Adipocyte (in vitro differentiated cells): Measurements from ENCODE around the gene CAMK2B.

Experiments
- DNase-seq: peaks from one replicate; pipeline ENCODE4 v3.0.0-alpha.2; 2015; ENCODE audit warnings: low read depth
- H3K27me3 ChIP-seq: replicated peaks from 2 replicates; pipeline ENCODE4 v1.7.0; 2013; ENCODE audit warnings: mild to moderate bottlenecking, low read length, moderate library complexity; ENCODE audit not compliant: control insufficient read depth, insufficient read depth
- H3K36me3 ChIP-seq: 2 replicates; pipeline ENCODE4 v1.7.0; 2013; ENCODE audit warnings: low read length, mild to moderate bottlenecking, moderate library complexity; ENCODE audit not compliant: control insufficient read depth, insufficient read depth, severe bottlenecking
- H3K4me1 ChIP-seq: 2 replicates; pipeline ENCODE4 v1.7.0; 2013; ENCODE audit warnings: mild to moderate bottlenecking, low read length, moderate library complexity; ENCODE audit not compliant: control insufficient read depth, insufficient read depth
- H3K4me3 ChIP-seq: 2 replicates; pipeline ENCODE4 v1.7.0; 2013; ENCODE audit warnings: mild to moderate bottlenecking, low read length, moderate library complexity
- H3K9ac ChIP-seq: 2 replicates; pipeline ENCODE4 v1.7.0; 2013; ENCODE audit warnings: mild to moderate bottlenecking, low read length, moderate library complexity
- H3K9me3 ChIP-seq: 2 replicates; pipeline ENCODE4 v1.7.0; 2013; ENCODE audit warnings: mild to moderate bottlenecking, low read length, moderate library complexity; ENCODE audit not compliant: control insufficient read depth

Gene CAMK2B

GRCh38 chr7:44222074-44222473 is 103.3 kb downstream of the CAMK2B start:
- no peak for DNase-seq
- Histone ChIP-seq H3K27me3 (peaks cover 23% of the 10 kb centered on the region), H3K4me3 (no peak overlapping the region)

GRCh38 chr7:44221231-44221791 is 104.1 kb downstream of the CAMK2B start:
- no peaks in the 10 kb centered on the region for H3K36me3 ChIP-seq
- no peak overlapping the region for H3K9ac ChIP-seq
- no peak overlapping the region for H3K4me3 ChIP-seq
- peaks cover 6% of the 10 kb centered on the region for H3K9me3 ChIP-seq
- H3K27me3 ChIP-seq: peaks cover 23% of the 10 kb centered on the region
- H3K4me1 ChIP-seq: no peaks in the 10 kb centered on the region
- DNase-seq: no peak

More at GRCh38 chr7:44222074-44222473, 103.3 kb downstream of the CAMK2B start:
- Histone ChIP-seq H3K9ac (no peak overlapping the region), H3K36me3 (no peaks in the 10 kb centered on the region), H3K4me1 (no peaks in the 10 kb centered on the region), H3K9me3 (peaks cover 6% of the 10 kb centered on the region)

- H3K9ac ChIP-seq: no peak overlapping the region
- H3K9me3 ChIP-seq: peaks cover 6% of the 10 kb centered on the region
- H3K4me3 ChIP-seq: no peak overlapping the region
- no peaks in the 10 kb centered on the region for H3K4me1 ChIP-seq
- H3K27me3 ChIP-seq: peaks cover 15% of the 10 kb centered on the region
- no peak for DNase-seq
- H3K36me3 ChIP-seq: no peaks in the 10 kb centered on the region
Observed at GRCh38 chr7:44220358-44221112, 104.9 kb downstream of the CAMK2B start.

DNA sequence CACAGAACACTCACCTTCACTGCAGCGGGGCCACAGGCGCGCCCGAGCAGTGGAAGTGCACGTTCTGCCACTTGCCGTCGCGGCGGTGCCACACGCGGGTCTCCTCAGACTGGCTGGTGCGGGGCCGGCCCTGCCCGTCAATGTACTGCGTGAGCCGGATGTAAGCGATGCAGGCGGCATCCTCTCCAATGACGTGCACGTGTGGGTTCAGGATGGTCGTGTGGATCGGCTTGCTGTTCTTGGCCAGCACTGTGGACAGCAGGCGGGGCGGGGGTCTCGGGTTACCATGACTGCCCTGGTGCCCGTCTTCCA is 105.4 kb downstream of the CAMK2B start:
- DNase-seq: no peak
- Histone ChIP-seq H3K9ac (no peak overlapping the region), H3K27me3 (peaks cover 10% of the 10 kb centered on the region), H3K4me1 (no peaks in the 10 kb centered on the region), H3K4me3 (no peak overlapping the region), H3K9me3 (peaks cover 6% of the 10 kb centered on the region), H3K36me3 (no peaks in the 10 kb centered on the region)

- Histone ChIP-seq H3K4me3 (no peak overlapping the region), H3K9ac (no peak overlapping the region), H3K9me3 (peaks cover 6% of the 10 kb centered on the region), H3K27me3 (peaks cover 9% of the 10 kb centered on the region), H3K36me3 (no peaks in the 10 kb centered on the region), H3K4me1 (no peaks in the 10 kb centered on the region)
- DNase-seq: no peak
Observed at GRCh38 chr7:44219371-44220045, 105.9 kb downstream of the CAMK2B start.

DNA sequence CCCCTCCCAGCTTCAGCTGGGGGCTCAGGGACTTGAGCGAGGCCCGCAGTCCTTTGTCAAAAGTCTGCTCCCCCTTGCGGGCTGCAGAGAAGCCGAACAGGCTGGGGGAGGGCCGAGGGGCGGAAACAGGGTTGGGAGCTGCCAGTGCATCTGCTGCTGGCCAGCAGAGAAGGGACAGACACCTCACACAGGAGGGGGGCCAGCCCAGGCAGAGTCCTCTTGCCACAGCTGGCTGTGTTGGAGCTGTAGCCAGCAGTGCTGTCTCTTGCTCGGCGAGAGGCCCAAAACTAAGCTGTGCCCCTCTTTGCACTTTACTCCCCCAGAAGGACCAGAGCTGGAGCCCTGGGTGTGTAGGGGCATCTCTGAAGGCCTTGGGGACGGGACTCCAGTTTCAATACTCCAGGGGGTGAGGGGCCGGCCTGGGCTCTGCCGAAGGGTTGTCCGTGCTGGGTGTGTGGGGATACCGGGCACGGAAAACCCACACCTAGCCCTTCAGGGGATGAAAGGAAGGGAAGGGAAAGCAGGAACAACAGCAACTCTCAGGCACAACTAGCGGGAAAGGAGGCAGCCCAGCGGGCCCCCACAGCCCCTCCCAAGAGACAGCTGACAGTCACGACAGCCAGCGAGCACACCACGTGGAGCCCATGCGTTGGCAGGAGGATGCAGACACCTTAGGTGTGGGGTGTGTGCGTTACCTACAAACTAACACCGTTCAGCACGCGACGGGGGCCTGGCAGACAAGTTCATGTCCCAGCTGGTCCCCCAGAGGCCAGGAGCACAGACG is 106.8 kb downstream of the CAMK2B start:
- no peaks in the 10 kb centered on the region for H3K4me1 ChIP-seq
- no peak for DNase-seq
- H3K9ac ChIP-seq: no peak overlapping the region
- H3K36me3 ChIP-seq: peaks cover 1% of the 10 kb centered on the region
- H3K4me3 ChIP-seq: no peak overlapping the region
- H3K9me3 ChIP-seq: peaks cover 6% of the 10 kb centered on the region
- peaks cover under 1% of the 10 kb centered on the region for H3K27me3 ChIP-seq

DNA sequence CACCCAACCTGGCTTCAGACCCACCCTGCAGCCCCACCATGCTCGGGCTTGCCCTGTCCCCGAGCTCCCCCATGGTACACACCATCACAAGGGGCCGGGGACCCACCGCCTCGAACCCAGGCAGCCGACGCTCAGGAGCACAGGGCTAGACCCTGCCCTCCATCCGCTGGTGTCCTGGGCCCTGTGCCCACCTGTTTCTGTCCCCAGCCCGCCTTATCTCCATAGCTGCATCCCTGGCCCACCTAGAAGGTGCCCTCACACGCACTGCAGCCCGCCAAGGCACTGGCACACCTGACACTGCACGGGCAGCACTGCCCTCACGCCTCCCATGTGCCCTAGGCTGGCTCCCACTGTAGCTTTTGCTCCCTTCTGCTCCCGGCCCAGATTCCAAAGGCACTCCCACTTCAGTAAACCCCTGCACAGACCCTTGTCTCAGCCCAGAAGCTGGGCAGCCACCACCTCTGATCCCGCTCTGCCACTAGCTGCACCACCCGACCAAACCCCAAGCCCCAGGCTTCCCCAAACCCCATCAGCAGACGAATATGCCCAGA is 107.5 kb downstream of the CAMK2B start:
- H3K4me3 ChIP-seq: no peak overlapping the region
- no peak for DNase-seq
- H3K27me3 ChIP-seq: no peaks in the 10 kb centered on the region
- H3K4me1 ChIP-seq: no peaks in the 10 kb centered on the region
- peaks cover 6% of the 10 kb centered on the region for H3K9me3 ChIP-seq
- peaks cover 8% of the 10 kb centered on the region for H3K36me3 ChIP-seq
- H3K9ac ChIP-seq: no peak overlapping the region

GRCh38 chr7:44217223-44217714 is 108.1 kb downstream of the CAMK2B start:
- Histone ChIP-seq H3K36me3 (peaks cover 13% of the 10 kb centered on the region), H3K4me3 (no peak overlapping the region), H3K27me3 (no peaks in the 10 kb centered on the region), H3K4me1 (no peaks in the 10 kb centered on the region), H3K9ac (no peak overlapping the region), H3K9me3 (peaks cover 6% of the 10 kb centered on the region)
- DNase-seq: no peak

GRCh38 chr7:44216521-44217222 is 108.7 kb downstream of the CAMK2B start:
- no peaks in the 10 kb centered on the region for H3K27me3 ChIP-seq
- no peak overlapping the region for H3K9ac ChIP-seq
- peaks cover 19% of the 10 kb centered on the region for H3K36me3 ChIP-seq
- peak; percentile 21 for DNase-seq
- no peaks in the 10 kb centered on the region for H3K4me1 ChIP-seq
- peaks cover 6% of the 10 kb centered on the region for H3K9me3 ChIP-seq
- no peak overlapping the region for H3K4me3 ChIP-seq

GRCh38 chr7:44216019-44216418 is 109.4 kb downstream of the CAMK2B start:
- Histone ChIP-seq H3K9ac (no peak overlapping the region), H3K4me3 (no peak overlapping the region), H3K9me3 (peaks cover 6% of the 10 kb centered on the region), H3K4me1 (no peaks in the 10 kb centered on the region), H3K36me3 (peaks cover 26% of the 10 kb centered on the region), H3K27me3 (no peaks in the 10 kb centered on the region)
- no peak for DNase-seq
